ENCODE data around the gene UBXN7.
A peak's percentile ranks its signal among the peaks of the same experiment; 100 is the strongest.
"Not testable (repeated sequence)": the region's sequence is repeated elsewhere in the genome, so short reads cannot be mapped to it uniquely, and the experiment has no call there.

UBXN7 gene

GRCh38 chr3:196440041-196440537 lies 7.9 kb upstream of the UBXN7 start:
- peak overlapping the region; percentile 83 for H3K4me2 ChIP-seq (ENCODE audit: low read length)
- TF ChIP-seq CTCF (IDR thresholded peaks at IDR 0.05; ENCODE audit: low read depth, low read length): no peak
- TF ChIP-seq EZH2phosphoT487 (IDR thresholded peaks at IDR 0.05; ENCODE audit: low read depth): no peak

GRCh38 chr3:196431181-196432136 lies 768 bp downstream of the UBXN7 start:
- Histone ChIP-seq H3K36me3 (replicated peaks; ENCODE audit: low read depth, low read length) (peaks cover 8% of the 10 kb centered on the region), H3K9ac (ENCODE audit: low read length) (peak overlapping the region; percentile 92), H3K4me2 (ENCODE audit: low read length) (peak overlapping the region; percentile 72), H4K20me1 (ENCODE audit: insufficient read depth, low read length) (peaks cover 39% of the 10 kb centered on the region), H3K4me3 (ENCODE audit: low read length) (peak overlapping the region; percentile 98), H3K9me3 (ENCODE audit: insufficient read depth, low read length) (no peaks in the 10 kb centered on the region), H3K79me2 (ENCODE audit: low read length) (peaks cover 58% of the 10 kb centered on the region), H3K4me1 (ENCODE audit: low read length) (peaks cover 10% of the 10 kb centered on the region; the same call in 1 of the 2 replicates), H3K27me3 (ENCODE audit: low read depth, low read length) (no peaks in the 10 kb centered on the region), H2AFZ (ENCODE audit: low read depth, low read length) (no peak overlapping the region; the same call in 1 of the 2 replicates), H3K27ac (ENCODE audit: low read length) (peak overlapping the region; percentile 81)
- TF ChIP-seq CTCF (IDR thresholded peaks at IDR 0.05; ENCODE audit: low read depth, low read length) (no peak), EZH2phosphoT487 (IDR thresholded peaks at IDR 0.05; ENCODE audit: low read depth) (no peak)

More at GRCh38 chr3:196440041-196440537, 7.9 kb upstream of the UBXN7 start:
- no peaks in the 10 kb centered on the region for H3K27me3 ChIP-seq (ENCODE audit: low read depth, low read length)
- H3K9ac ChIP-seq (ENCODE audit: low read length): peak overlapping the region; percentile 23; the same call in 1 of the 2 replicates
- no peaks in the 10 kb centered on the region for H4K20me1 ChIP-seq (ENCODE audit: insufficient read depth, low read length)
- no peak overlapping the region for H2AFZ ChIP-seq (ENCODE audit: low read depth, low read length)
- no peaks in the 10 kb centered on the region for H3K36me3 ChIP-seq (replicated peaks; ENCODE audit: low read depth, low read length)
- H3K4me1 ChIP-seq (ENCODE audit: low read length): peaks cover 29% of the 10 kb centered on the region
- H3K79me2 ChIP-seq (ENCODE audit: low read length): no peaks in the 10 kb centered on the region
- H3K27ac ChIP-seq (ENCODE audit: low read length): peak overlapping the region; percentile 78
- no peaks in the 10 kb centered on the region for H3K9me3 ChIP-seq (ENCODE audit: insufficient read depth, low read length)
- H3K4me3 ChIP-seq (ENCODE audit: low read length): peak overlapping the region; percentile 41

- TF ChIP-seq CTCF (IDR thresholded peaks at IDR 0.05; ENCODE audit: low read depth, low read length) (no peak), EZH2phosphoT487 (IDR thresholded peaks at IDR 0.05; ENCODE audit: low read depth) (no peak)
- Histone ChIP-seq H3K9ac (ENCODE audit: low read length) (no peak overlapping the region), H3K36me3 (replicated peaks; ENCODE audit: low read depth, low read length) (peaks cover 13% of the 10 kb centered on the region), H2AFZ (ENCODE audit: low read depth, low read length) (no peak overlapping the region), H3K4me3 (ENCODE audit: low read length) (no peak overlapping the region), H4K20me1 (ENCODE audit: insufficient read depth, low read length) (peaks cover 70% of the 10 kb centered on the region), H3K27me3 (ENCODE audit: low read depth, low read length) (no peaks in the 10 kb centered on the region), H3K4me2 (ENCODE audit: low read length) (no peak overlapping the region), H3K9me3 (ENCODE audit: insufficient read depth, low read length) (no peaks in the 10 kb centered on the region), H3K79me2 (ENCODE audit: low read length) (peaks cover 92% of the 10 kb centered on the region), H3K4me1 (ENCODE audit: low read length) (peaks cover 7% of the 10 kb centered on the region; the same call in 1 of the 2 replicates), H3K27ac (ENCODE audit: low read length) (no peak overlapping the region)
Observed at GRCh38 chr3:196428041-196428440, 4.2 kb downstream of the UBXN7 start.

GRCh38 chr3:196424421-196424820 lies 7.8 kb downstream of the UBXN7 start:
- H3K4me1 ChIP-seq (ENCODE audit: low read length); H3K4me2 ChIP-seq (ENCODE audit: low read length); H3K27me3 ChIP-seq (ENCODE audit: low read depth, low read length); H3K4me3 ChIP-seq (ENCODE audit: low read length); H2AFZ ChIP-seq (ENCODE audit: low read depth, low read length); H3K9ac ChIP-seq (ENCODE audit: low read length); H3K9me3 ChIP-seq (ENCODE audit: insufficient read depth, low read length); H3K27ac ChIP-seq (ENCODE audit: low read length): not testable (repeated sequence)
- peaks cover 91% of the 10 kb centered on the region for H4K20me1 ChIP-seq (ENCODE audit: insufficient read depth, low read length)
- peaks cover 13% of the 10 kb centered on the region for H3K36me3 ChIP-seq (replicated peaks; ENCODE audit: low read depth, low read length)
- peaks cover 100% of the 10 kb centered on the region for H3K79me2 ChIP-seq (ENCODE audit: low read length)

All from OCI-LY3 (cell line).